GM12872 (cell line): ENCODE results near the gene IFT81.

Experiments
- CTCF ChIP-seq: IDR thresholded peaks from 3 replicates; pipeline ENCODE4 v1.5.1; 2011; ENCODE audit warnings: low read depth, mild to moderate bottlenecking, low read length, moderate library complexity; ENCODE audit not compliant: insufficient read depth

IFT81 gene, protein sequence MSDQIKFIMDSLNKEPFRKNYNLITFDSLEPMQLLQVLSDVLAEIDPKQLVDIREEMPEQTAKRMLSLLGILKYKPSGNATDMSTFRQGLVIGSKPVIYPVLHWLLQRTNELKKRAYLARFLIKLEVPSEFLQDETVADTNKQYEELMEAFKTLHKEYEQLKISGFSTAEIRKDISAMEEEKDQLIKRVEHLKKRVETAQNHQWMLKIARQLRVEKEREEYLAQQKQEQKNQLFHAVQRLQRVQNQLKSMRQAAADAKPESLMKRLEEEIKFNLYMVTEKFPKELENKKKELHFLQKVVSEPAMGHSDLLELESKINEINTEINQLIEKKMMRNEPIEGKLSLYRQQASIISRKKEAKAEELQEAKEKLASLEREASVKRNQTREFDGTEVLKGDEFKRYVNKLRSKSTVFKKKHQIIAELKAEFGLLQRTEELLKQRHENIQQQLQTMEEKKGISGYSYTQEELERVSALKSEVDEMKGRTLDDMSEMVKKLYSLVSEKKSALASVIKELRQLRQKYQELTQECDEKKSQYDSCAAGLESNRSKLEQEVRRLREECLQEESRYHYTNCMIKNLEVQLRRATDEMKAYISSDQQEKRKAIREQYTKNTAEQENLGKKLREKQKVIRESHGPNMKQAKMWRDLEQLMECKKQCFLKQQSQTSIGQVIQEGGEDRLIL

GRCh38 chr12:110124269-110124995 lies at the start of gene IFT81:
Gene IFT81, plus strand, starts transcription at chr12:110124357. Its CDS starts 3,024 bp downstream, at chr12:110127381.
- no peak for TF ChIP-seq CTCF

DNA sequence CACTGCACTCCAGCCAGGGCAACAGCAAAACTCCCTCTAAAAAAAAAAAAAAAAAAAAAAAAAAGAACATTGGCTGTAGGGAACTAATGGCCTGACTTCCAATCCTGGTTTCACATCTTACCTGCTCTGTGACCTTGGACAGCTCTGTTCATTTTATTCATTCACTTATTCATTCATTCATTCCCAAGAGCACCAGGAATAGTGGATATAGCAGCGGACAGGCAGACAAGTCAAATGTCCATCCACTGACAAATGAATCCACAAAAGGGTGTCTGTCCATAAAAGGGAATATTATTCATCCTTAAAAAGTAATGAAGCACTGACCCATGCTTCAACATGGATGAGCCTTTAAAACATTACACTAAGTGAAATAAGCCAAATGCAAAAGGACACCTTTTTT lies 48.3 kb upstream of the IFT81 start:
- TF ChIP-seq CTCF, result no peak

DNA sequence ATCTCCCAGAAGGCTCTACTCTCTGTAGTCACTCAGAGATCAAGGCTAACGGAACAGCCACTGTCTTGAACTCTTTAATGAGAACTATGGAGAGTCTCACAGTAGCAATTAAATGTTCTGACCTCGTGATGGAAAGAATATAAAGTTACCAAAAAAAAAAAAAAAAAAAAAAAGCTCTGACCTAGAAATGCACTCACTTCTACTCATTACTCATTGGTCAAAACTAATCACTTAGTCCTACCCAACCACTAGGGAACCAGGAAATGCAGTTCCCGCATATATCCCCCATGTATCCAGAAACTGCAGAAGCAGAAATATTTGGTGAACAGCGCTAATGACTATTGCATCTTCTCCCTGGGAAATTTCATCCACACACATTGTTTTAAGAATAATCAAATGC lies 46.4 kb upstream of the IFT81 start:
- TF ChIP-seq CTCF, result no peak

GRCh38 chr12:110079477-110080400 lies 44.4 kb upstream of the IFT81 start:
- TF ChIP-seq CTCF, result no peak

- TF ChIP-seq CTCF, result no peak
These were observed 43.7 kb upstream of the IFT81 start for GRCh38 chr12:110080410-110080809.

DNA sequence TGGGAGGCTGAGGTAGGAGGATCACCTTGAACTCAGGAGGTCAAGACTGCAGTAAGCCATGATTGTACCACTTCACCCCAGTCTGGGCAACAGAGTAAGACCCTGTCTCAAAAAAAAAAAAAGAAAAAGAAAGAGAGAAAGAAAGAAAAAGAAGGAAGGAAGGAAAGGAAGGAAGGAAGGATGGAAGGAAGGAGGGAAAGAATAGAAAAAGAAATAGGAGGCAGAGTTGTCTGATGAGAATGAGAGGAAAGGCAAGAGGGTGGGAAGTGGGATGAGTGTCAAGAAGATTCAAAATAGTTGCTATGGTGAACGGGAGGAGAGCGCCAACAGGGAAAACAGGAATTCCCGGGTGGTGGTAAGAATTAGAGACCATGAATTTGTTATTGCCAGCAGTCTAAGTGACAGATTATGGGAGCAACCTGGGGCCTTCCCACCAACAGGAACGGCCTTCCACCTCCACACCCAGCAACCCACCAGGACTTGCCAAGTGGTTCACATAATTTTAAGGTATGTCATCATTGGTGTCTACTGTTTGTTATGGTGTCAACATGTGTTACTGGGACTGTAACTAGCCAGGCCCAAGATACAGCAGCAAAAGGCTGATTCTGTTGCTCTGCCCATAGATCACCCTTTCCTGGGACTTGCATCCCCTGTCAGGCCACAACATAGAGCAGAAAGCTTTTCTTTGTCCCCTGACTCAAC lies 39.7 kb upstream of the IFT81 start:
- no peak for TF ChIP-seq CTCF
